ENCODE results near the gene MN1.

MN1 gene

DNA sequence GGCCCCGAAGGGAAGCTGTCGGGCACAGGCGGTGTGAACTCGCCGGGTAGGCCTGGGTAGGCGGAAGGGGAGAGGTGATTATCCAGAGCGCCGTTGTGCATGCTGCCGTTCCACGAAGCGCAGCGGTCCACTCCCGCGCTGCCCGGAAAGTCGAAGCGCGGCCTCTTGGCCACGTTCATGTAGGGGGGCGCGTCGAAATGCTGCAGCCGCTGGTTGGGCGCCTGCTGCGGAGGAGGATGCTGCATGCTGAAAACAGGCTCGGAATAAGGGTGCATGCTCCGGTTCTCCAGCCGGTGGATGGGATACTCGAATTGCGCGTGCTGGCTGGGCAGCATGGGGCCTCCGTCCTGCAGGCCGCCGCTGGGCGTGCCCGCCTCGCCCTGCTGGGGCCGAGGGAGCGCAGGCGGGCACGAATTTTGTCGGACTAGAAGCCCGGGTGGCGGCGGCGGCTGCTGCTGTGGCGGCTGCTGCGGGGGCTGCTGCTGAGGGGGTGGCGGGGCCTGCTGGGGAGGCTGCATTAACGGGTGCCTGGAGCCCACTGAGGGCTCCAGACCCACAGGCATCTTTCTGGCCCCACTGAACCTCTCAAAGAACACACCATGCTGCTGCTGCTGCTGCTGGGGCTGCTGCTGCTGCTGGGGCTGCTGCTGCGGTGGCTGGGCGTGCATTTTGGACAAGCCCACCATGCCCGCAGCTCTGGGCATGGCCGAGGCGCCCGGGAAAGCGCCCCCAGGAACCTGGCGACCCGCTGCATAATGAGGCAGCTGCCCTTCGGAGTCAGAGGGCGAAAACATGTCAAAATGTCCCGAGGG lies 2.3 kb downstream of the MN1 start:
- DNase-seq: no peak

DNA sequence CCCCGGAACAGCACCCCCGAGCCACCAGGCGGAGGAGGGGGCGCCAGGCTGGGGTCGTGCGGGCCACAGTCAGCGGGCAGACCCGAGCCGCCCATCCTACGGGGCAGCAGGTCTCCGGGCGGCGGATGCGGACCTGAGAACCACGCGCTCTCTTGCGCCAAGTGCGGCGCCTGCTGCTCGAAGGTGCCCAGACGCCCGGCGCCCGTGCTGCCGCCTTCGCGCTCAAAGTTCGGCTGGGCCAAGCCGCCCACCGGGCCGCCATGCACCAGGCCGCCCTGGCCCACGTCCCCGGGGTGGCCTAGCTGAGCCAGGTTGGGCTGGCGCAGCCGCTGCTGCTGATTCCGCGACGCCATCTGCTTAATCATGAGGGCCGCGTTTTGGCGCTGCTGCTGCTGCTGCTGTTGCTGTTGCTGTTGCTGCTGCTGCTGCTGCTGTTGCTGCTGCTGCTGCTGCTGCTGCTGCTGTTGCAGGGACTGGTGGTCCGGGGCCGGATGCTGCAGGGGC lies 3.0 kb downstream of the MN1 start:
- no peak for DNase-seq

DNA sequence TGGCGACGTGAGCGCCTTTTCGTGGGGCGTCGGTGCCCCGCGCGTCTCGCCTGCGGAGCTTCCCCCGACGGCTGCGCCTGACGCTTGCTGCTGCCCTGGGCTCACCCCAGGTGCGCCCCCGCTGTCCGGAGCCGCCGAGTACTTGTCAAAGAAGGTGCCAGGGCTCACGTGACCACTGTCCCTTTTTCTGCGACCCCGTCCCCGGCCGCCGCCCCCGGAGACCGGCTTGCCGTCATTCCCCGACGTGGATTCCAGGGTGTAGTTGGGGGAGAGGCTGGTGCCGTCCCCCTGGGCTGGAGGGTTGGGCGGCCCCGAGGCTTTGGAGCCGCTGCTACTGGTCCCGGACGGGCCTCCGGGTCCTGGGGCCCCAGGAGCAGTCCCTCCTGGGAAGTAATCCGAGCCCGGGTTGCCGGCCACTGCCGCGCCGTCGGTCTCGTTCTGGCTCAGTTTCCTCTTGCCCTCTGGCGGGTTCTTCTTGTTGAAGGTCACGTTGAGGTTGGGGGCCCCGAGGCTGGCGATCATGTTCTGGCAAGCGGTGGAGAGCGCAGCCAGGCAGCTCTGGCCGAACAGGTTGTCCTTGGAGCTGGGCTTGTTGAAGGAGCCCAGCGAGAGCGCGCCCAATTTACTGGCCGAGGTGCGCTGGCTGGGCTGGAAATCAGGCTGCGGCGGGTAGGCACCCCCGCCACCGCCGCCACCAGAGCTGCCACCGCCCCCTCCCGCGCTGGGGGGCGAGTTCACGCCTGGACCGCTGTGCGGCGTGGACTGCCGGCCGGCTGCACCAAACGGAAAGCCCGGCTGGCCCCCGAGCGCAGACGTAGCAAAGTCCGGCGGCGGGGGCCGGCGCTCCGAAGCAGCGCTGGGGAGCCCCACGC lies 3.8 kb downstream of the MN1 start:
- DNase-seq: no peak

DNA sequence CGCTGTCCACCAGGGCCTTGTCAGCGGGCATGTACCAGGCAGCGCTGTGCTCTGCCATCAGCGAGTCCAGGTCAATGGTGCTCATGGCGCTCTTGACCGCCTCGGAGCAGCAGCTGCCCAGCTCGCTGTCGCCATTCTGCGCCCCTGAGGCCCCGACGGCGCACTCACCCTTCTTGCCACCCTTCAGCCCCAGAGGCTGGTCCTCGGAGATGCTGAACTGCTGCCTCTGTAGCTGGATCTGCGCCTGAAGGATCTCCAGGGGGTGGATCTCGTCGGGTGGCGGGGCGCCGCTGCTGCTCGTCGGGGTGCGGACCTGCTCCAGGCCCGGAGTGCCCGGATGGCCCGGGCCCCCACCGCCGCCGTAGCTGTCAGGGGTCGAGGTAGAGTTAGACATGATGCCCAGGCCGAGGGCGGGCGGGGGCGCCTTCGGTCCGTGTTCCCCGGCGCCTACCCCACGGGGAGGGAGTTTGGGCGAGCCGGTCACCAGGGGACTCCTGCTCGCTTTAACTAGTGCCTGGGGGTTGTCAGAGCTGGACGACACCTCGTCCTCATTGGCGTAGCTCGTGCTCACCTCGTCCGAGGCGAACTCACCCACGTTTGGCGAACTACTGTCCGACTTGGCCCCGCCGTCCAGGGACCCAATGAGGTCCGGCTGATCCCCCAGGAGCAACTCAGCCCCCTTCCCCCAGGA lies 4.6 kb downstream of the MN1 start:
- DNase-seq: no peak

DNA sequence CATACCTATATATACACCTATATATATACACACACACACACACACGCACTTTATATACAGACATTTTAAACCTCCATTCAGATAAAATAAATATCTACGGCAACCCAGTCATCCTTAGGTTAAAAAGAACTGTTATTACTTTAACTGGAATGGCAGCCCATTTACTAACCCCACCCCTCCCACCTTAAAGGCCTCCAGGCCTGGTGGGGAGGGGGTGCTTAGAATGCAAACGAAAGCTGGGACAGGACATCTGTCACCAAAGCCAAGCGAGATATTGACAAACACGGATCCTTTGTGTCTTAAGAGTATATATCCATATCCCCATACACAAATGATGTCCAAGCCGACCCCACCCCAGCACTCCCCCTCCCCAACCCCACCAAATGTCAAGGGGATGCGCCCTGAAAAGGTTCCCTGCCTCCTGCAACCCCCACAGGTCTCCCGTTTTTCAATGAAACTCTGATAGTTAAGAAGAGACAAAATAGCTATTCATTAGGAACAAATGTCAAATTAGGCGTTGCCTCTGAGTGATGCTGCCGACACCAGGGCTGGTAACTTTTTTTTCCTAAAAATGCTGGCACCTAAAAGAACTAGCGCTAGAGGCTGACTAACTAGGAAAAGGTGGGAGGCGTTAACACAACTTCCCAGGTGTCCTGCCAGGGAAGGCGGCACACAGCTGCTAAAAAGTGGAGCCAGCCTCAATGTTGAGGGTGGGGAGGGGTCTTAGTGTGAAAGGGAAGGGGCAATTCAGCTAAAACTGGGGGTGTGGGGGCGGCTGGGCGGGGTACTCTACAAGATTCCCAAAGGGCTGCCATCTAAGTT lies 5.6 kb downstream of the MN1 start:
- no peak for DNase-seq

DNA sequence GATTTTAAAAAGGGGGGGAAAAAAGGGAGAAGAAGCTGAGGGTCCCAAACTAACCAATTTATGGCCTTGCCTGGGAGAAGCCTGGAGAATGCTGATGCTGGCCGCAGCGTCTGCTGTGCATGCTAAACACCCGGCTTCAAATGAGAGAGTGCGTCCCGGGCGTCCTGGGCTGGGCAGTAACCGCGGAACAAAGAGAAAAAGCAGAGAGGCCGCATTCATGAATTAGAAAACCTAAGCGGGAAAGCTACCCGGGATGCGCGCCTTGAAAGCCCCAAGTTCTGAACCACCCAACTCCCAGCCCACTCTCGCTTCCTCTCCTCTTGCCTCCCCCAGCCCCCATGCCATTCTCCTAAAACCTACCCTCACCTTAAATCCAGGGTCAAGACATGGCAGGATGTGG lies 6.5 kb downstream of the MN1 start:
- DNase-seq: no peak

DNA sequence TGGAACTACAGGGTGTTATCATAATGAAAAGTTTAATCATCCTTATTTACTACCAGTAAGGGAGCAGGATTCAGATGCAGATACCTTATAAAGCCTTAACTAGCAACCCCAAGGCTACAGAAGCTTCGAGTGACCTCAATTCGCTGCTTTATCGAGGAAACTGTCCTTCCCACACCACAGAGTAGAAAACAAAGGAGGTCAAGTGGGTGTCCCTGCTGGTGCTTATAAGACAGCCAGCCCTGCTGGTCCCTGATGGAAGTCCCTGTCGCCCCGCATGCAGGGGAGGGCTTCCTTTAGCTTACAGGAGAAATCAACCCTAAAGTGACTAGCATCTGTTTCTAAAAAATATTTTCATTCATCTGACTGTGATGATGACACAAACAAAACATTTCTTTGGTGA lies 7.3 kb downstream of the MN1 start:
- DNase-seq: no peak

DNA sequence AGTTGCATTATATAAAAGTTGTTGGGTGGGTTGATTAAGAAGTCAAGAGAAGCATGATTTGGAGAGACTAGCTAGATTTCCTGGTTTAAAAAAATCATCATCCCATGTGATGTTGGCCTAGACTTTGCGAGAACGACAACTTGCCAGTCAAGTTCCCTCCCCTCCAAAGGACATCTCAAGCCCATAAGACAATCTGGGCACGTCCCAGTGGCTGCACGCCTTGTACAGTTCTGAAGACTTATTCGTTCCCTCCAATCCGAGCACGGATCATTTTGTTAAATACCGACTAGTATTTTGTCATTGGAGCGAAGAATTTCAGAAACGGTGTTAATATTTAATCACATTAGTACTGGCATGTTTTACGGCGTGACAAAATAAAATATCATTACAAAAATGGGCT lies 8.0 kb downstream of the MN1 start:
- no peak for DNase-seq

DNA sequence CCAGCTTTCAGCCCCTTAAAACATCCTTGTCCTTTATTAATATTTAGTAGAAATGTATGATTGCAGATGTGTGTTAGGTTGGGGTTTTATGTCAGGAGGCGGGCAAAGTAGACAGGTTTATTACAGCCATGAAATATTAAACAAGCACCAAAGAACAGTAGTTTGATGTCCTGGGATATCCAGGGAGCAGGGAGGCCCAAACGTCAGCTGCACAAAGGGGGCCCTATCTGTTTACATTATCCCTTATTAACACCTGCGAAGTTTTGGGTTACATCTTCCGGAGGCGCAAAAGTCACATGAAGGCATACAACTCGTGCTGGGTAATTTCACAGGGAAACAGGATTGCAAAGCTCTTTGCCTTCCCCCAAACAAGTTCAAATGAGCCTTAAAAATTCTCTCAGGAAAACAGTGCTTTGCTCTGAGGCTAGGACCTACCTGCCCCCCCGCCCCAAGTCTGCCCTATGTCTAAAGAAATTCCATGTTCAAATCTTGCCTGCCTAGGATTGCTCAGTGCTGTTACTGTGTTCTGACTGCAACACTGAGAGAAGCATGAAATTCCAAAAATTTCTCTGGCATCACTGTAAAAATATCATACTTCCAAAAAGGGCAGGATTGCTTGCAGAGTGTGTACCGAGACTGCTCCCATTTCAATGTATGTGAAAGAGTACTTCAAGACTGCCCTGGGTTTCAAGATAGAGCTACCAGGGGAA lies 8.9 kb downstream of the MN1 start:
- DNase-seq: no peak

DNA sequence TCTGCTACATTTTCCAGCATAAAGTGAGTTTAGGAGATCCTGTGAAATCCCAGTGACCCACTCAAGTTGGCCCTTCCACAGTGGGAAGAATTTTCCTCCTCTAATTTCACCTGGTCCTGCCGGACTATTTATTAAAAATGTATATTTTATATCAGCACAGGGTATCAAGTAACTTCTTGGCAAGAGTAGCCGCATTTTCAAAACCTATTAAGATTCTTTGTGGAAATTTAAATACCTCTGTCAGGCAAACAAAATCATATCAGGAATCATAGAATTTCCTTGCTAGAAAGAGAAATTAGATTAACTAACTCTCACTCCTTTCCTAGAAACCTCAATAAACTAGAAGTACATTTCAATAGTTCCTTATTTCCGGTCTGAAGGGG lies 9.7 kb downstream of the MN1 start:
- DNase-seq: no peak

DNA sequence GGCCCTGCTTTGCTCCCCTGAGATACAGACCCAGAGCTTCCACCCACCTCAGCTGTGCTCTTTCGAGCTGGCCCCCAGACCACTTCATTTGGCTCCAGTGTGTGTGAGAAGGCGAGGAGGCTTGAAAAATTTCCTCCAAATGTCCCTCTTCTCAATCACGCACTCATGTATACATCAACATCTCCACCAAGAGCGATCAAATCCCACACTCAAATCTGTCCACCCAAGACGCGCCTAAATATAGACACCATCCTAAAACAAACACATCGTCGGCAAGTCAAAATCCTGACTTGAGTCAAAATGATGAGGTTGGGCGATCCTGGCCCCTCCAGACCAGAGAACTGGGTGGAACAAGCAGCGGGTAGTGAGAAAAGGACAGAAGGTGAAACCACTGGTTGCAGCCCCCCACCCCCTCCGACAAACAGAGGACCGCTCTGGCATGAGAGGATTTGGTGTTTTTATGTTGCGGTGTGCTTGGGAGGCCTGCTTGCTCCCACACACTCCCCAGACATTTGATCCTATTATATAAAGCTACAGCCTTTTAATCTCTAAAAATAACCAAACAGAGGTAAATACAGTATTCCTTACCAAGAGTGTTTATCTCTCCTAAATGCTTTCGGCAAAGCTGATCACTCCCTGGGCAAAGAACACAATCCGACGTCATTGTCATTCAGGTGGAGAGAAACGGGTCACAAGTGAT lies 10.2 kb downstream of the MN1 start:
- no peak for DNase-seq

DNA sequence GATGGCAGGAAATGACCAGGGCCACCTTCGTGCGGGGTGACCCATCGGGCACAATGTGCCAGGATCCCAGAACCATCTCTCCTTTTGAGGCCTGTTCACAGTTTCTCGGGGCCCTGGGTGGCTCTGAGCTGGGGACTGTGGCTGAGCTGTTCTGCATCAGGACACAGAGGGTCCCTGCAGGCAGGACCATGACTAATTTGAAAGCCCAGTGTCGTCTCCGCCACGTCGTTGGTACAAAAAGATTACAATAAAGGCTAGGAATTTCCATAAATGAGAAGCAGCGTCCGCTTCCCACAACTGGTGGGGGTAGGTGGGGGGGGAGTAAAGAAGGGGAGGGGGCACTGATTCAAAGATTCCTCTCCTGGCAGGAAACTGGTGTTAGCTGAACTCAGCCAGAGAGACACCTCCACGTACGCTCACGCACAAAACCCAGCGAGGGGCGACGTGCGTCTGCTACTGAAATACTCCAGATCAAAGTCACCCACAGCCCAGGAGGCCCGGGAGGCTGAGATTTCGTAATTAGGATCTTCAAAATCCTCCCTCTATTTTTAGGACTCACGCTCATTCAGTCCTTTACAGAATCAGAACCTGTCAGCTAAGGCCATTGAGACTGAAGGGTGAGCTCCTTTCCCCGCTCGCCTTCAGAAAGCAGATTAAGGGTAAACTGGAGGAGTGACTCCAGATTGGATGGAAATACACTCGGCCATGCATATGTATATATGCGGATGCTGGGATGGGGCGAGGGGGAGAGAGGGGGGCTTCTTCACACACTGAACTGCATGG lies 11.0 kb downstream of the MN1 start:
- no peak for DNase-seq

DNA sequence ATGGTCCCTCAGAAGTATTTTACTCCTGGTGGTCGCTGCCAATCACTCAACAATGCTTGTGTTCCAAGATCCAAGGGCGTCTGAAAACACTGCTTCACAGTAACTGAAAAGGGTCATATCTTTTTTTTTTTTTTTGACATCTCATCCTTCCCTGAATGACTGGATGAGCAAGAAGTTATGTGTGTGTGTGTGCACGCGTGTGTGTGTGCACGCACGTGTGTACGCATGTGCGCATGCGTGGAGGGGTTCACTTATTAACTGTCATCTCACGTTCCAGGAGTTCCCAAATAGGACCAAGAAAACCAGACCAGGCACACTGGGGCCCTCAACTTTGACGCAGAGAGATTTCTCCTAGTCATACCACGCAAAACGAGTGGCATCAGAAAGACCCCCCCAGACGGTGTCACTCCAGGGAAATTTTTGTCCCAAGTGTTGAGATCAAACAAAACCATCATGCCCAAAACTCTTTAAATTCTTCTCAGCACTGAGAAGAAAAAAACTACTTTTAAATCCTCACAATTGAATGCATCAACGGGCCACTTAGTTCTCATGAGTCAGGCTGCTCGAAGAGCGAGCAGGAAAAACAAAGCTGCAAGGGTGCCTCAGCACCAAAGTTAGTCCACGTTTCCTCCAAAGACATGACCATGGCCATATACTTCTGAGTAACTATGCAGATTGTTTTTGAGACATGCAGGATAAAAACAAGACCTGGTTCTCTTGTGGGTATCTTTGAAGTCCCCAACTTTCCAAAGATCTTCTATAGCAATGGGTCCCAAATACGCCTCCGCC lies 12.9 kb downstream of the MN1 start:
- DNase-seq: no peak

DNA sequence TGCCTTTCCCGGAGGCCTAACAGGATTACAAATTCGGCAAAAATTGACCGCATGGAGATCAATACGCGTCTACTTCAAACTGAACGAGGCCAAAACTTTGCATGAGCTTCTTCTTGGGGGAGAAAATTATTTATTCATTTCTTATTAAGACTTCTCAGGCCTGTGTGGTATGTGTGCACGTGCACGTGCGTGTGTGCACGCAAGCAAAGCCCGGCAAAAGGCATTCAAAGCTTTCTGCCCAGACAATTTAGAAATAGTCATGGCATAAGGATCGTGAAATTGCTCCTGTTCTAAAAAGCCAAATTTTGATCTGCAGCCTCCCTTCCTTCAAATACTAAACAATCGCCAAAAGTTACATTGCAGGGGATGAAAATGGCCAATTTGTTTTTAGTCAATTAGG lies 14.6 kb downstream of the MN1 start:
- DNase-seq: no peak

DNA sequence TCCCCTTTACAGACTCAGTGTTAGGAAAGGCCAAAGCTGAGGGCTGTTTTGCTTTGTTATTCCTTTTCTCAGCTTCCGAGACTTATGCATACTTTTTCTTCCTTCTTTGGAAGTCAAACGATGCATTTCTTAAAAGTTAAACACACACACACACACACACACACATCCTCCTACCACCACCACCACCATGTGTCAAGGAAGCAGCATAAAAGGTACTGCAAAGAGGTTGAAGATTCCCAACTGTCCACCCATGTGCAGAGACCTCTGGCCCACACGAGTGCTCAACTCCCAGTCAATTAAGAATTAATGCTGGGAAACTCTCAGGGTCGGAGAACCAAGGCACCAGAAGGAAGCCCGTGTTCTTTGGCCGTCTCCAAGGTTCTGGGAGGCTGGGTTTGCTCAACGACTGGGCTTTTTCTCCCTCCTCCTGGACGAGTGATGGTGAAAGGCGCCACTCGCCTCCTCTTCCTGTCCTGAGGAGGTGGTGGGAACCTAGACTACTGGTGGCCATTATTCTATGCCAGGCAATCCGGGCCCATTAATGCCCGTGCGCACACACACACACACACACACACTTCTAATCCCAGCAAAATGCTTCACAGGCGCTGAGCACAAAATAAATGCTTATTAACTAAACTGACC lies 15.1 kb downstream of the MN1 start:
- no peak for DNase-seq

DNA sequence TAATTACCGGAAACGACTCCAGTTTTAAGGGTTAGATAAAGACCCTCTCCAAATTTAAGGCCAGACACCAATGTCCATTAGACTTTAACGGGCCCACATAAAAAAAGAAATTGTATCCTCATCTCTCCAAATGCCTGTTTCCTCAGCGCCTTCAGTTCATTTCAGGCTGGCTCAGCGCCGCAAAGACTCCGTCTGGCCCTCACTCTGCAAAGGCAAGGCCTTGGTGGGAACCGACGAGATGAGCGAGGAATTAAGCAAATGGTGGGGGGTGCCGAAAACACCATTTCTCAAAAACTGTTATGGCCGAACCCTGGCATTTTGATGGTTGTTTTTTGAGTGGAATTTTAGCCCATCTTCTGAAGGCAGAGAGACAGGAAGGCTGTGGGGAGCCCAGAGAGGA lies 15.7 kb downstream of the MN1 start:
- DNase-seq: no peak

DNA sequence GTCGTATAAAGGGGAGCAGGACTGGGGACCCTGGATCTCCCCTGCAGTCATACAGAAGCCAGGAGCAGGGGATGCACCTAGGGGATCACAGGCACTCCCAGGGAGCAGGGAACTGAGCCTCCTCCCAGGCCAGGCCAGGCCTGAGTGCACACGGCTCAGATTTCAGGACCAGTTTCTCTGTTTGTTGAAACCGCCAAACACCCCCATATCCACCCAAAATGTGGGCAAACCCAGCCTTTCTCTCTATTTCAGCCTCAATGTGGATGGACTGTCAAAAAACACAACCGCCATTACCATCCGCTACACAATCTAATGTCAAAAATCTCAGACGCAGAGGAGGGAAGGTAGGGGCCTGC lies 17.5 kb downstream of the MN1 start:
- DNase-seq: no peak

DNA sequence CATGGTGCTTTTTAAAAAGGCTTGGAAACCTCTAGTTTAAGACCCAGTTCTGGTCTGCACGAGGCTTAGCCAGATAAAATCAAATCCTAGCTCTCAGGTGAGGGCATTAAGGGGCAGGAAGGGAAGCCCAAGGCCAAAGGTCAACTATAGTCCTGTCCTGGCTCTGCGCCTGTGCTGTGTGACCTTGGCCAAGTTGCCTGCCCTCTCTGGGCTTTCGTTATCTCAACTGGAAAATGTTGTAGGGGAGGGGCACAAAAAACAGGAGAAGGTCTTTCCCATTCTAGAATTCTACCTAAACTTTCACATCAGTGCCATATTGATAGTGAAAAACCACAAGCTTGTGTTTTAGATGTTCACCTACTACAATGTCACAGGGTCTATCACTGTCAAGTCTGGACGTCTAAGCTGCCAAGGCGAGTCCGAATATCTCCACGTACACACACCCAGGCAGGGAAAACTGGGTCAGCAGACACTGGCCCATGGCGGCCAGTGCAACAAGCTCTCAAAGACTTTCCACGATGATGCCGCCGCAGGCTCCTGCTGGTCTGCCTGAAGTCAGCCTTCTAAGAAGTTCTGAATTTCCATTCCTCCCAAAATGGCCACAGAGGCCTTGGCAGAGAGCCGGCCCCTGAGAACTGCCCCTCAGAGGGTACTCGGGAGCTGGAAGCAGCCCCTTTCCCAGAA lies 18.0 kb downstream of the MN1 start:
- no peak for DNase-seq

DNA sequence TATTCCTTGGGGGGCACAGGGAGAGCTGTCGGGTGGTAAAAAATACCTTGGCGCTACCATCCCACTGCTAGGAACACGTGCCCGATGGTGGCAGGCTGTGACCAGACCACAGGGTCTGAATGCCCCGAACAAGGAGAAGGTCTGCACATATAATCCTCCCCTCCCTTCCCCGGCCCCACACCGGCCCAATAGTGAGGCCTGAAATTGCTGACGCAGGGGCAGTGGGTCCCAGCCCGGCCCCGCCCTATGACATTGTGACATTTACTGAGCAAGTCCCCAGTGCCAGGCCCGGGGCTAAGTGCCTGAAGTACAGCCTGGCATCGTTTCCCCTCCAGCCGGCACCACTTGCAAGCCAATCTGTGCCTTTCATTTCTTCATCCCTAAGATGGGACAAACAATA lies 19.5 kb downstream of the MN1 start:
- DNase-seq: no peak
